ENCODE results near the gene SENP1. TPM values are rescaled to one million over a fixed set of nuclear protein-coding genes. Genes with fewer than 3 reads are reported as not detected.

SENP1 gene
- total and polyA plus RNA-seq, 2 of the 13 experiments (the other 11 are each of a cell fraction or from before 2014, with no cell fraction given): 14.0 to 20.2 TPM

- Histone ChIP-seq H2AFZ (ENCODE audit: low read length) (no peak overlapping the region), H3K36me3 (replicated peaks in 1 of 2; ENCODE audit: control insufficient read depth in 1 of 2, insufficient read depth in 2 of 2, low read length in 2 of 2) (no peaks in the 10 kb centered on the region), H3K27ac (ENCODE audit: extremely low read length, insufficient read depth, low read length) (no peak overlapping the region), H3K27me3 (ENCODE audit: control insufficient read depth in 1 of 2, insufficient read depth in 2 of 2, low read length in 2 of 2) (peaks cover 6 to 53% of the 10 kb centered on the region in 2 experiments), H3K9ac (ENCODE audit: insufficient read depth, low read depth, low read length) (no peak overlapping the region), H3K4me3 (replicated peaks in 1 of 3; ENCODE audit: insufficient read depth in 1 of 3, low read depth in 2 of 3, low read length in 3 of 3) (peak overlapping the region; percentile 40 to 64 (median 50); a peak in 4 of 6 replicates), H3K4me1 (ENCODE audit: insufficient read depth, low read length) (peaks cover 57% of the 10 kb centered on the region), H3K4me2 (ENCODE audit: low read depth, low read length) (peak overlapping the region; percentile 73), H4K20me1 (ENCODE audit: insufficient read depth, low read length) (no peaks in the 10 kb centered on the region), H3K9me3 (ENCODE audit: low read length) (no peaks in the 10 kb centered on the region), H3K79me2 (ENCODE audit: insufficient read depth, low read length) (no peaks in the 10 kb centered on the region)
- ChIA-PET CTCF (ENCODE audit: low intra/inter-chr PET ratio, low total read pairs) (no interaction called here), POLR2A (interaction anchor here (1.4 kb wide), 1 partner anchor 17 kb away, joined by 3 read pairs; no protein-coding TSS in a partner anchor)
- in situ Hi-C loops (cut with HindIII; ENCODE audit: extremely low pct_ligation_motif_present, low pct_unique_long_range_greater_than_20kb) (no loop called here), intact Hi-C loops (cut with micrococcal nuclease; ENCODE audit: unreplicated experiment) (loop anchor here (2.0 to 10.0 kb wide), 2 partner anchors 18 to 100 kb away; partner anchors contain the start of gene SENP1)
- FAIRE-seq (no peak), DNase-seq (ENCODE audit: low spot score) (no peak), ATAC-seq (peak; percentile 7)
- no TSS peak for BruUV-seq (replicated peaks)
- no peak for TF ChIP-seq HES4 (CRISPR knock-in tag; IDR thresholded peaks at IDR 0.05; ENCODE audit: borderline replicate concordance)
- TF ChIP-seq ZNF703 (CRISPR knock-in tag; IDR thresholded peaks at IDR 0.05; ENCODE audit: borderline replicate concordance): no peak
- TF ChIP-seq PCBP1 (IDR thresholded peaks at IDR 0.05; ENCODE audit: borderline replicate concordance, low read depth, low read length): 0 out of 2 replicates have a peak, but pooled peaks have one; percentile 14
- peak; percentile 39; the same call in 1 of the 2 replicates for TF ChIP-seq HIVEP1 (CRISPR knock-in tag; IDR thresholded peaks at IDR 0.05)
- TF ChIP-seq PHF8 (CRISPR knock-in tag; IDR thresholded peaks at IDR 0.05): 0 out of 2 replicates have a peak, but pooled peaks have one; percentile 10
- TF ChIP-seq TARDBP (CRISPR knock-in tag; IDR thresholded peaks at IDR 0.05): 0 out of 2 replicates have a peak, but pooled peaks have one; percentile 7
- 0 out of 2 replicates have a peak, but pooled peaks have one; percentile 30 for TF ChIP-seq ZFP91 (CRISPR knock-in tag; IDR thresholded peaks at IDR 0.05; ENCODE audit: borderline replicate concordance)
- peak; percentile 2 for TF ChIP-seq XRCC5 (optimal IDR thresholded peaks at IDR 0.05; ENCODE audit: low read length)
- no peak for TF ChIP-seq TCF7 (IDR thresholded peaks at IDR 0.05; ENCODE audit: low read depth)
- 0 out of 2 replicates have a peak, but pooled peaks have one; percentile 9 for TF ChIP-seq ZNF292 (CRISPR knock-in tag; IDR thresholded peaks at IDR 0.05; ENCODE audit: borderline replicate concordance, low read depth)
- TF ChIP-seq ZNF281 (CRISPR knock-in tag; IDR thresholded peaks at IDR 0.05; ENCODE audit: borderline replicate concordance): peak; percentile 71
- TF ChIP-seq ZFP82 (CRISPR knock-in tag; IDR thresholded peaks at IDR 0.05; ENCODE audit: borderline replicate concordance): no peak
- TF ChIP-seq AGO2 (optimal IDR thresholded peaks at IDR 0.05; ENCODE audit: low read depth, low read length): peak; percentile 48
- 72% methylated on average over 23 of the region's 30 CpGs for WGBS (ENCODE audit: low lambda C conversion rate)
Measured at GRCh38 chr12:48005001-48005749, 100.7 kb downstream of the SENP1 start.

Measured in HepG2 (cell line).